ENCODE results near the gene SLC29A3. TPM values are rescaled to one million over a fixed set of nuclear protein-coding genes. Genes with fewer than 3 reads are reported as not detected.
A peak's percentile ranks its signal among the peaks of the same experiment; 100 is the strongest.

The SLC29A3 gene
- total RNA-seq, 1 experiment from 2014 or later, result 5.9 TPM

DNA sequence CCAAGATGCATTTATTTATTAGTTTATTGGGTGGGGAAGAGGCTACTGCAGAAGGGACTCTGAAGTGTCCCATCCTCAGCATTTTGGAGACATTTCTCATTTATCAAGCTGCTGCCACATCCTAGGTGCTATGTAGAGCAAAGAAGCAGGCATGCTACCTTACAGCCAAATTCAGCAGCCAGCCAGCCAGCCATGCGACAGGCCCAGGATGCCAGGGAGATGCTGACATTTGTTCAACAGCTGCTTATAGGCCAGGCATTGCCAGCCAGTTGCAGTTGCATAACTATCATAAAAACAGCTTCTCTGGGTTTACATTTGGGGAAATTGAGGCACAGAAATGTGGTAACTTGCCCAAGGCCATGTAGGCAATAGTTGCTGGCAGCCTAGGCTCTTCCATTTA is 2.3 kb downstream of the SLC29A3 start:
- Histone ChIP-seq H3K27ac (ENCODE audit: low read depth, low read length) (no peak overlapping the region), H3K9me2 (ENCODE audit: insufficient read depth) (no peaks in the 10 kb centered on the region), H3K79me2 (ENCODE audit: insufficient read depth, low read length) (no peaks in the 10 kb centered on the region), H3K27me3 (ENCODE audit: insufficient read depth, low read length) (no peaks in the 10 kb centered on the region), H3K9me3 (ENCODE audit: control insufficient read depth in 1 of 2, insufficient read depth in 1 of 2, low read depth in 1 of 2, low read length in 2 of 2) (no peaks in the 10 kb centered on the region), H3K9ac (ENCODE audit: low read length) (no peak overlapping the region), H3K4me3 (replicated peaks in 1 of 2; ENCODE audit: low read depth in 1 of 2, low read length in 2 of 2) (no peak overlapping the region), H3K4me2 (ENCODE audit: low read length) (no peak overlapping the region), H2AFZ (ENCODE audit: low read depth, low read length, poor library complexity, severe bottlenecking) (no peak overlapping the region), H3K36me3 (ENCODE audit: control insufficient read depth in 1 of 2, insufficient read depth in 2 of 2, low read length in 2 of 2) (no peaks in the 10 kb centered on the region), H3K4me1 (ENCODE audit: control insufficient read depth in 1 of 2, insufficient read depth in 2 of 2, low read length in 2 of 2) (peaks cover 4 to 13% of the 10 kb centered on the region in 2 experiments; a peak in 3 of 4 replicates), H4K20me1 (ENCODE audit: insufficient read depth) (no peaks in the 10 kb centered on the region)
- intact Hi-C loops (cut with micrococcal nuclease), result no loop called here
- TF ChIP-seq EZH2phosphoT487 (IDR thresholded peaks at IDR 0.05; ENCODE audit: borderline replicate concordance) (no peak), FOSL1 (IDR thresholded peaks at IDR 0.05; ENCODE audit: low read depth) (no peak), YY1 (IDR thresholded peaks at IDR 0.05; ENCODE audit: extremely low read depth, insufficient replicate concordance, low read depth, low read length) (no peak), CEBPB (IDR thresholded peaks at IDR 0.05; ENCODE audit: low read depth) (no peak)
- TF ChIP-seq, protein P1, sequence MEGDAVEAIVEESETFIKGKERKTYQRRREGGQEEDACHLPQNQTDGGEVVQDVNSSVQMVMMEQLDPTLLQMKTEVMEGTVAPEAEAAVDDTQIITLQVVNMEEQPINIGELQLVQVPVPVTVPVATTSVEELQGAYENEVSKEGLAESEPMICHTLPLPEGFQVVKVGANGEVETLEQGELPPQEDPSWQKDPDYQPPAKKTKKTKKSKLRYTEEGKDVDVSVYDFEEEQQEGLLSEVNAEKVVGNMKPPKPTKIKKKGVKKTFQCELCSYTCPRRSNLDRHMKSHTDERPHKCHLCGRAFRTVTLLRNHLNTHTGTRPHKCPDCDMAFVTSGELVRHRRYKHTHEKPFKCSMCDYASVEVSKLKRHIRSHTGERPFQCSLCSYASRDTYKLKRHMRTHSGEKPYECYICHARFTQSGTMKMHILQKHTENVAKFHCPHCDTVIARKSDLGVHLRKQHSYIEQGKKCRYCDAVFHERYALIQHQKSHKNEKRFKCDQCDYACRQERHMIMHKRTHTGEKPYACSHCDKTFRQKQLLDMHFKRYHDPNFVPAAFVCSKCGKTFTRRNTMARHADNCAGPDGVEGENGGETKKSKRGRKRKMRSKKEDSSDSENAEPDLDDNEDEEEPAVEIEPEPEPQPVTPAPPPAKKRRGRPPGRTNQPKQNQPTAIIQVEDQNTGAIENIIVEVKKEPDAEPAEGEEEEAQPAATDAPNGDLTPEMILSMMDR (IDR thresholded peaks at IDR 0.05 in 2 of 3, conservative IDR thresholded peaks at IDR 0.05 in 1 of 3; ENCODE audit: borderline replicate concordance in 1 of 3, insufficient read depth in 1 of 3, low read depth in 2 of 3, low read length in 2 of 3), result no peak
- BruUV-seq (replicated peaks), result no TSS peak
- no peak for ATAC-seq
- ChIA-PET CTCF (interaction anchor here (4.1 kb wide), 1 partner anchor 387 kb away, joined by 22 read pairs; no protein-coding TSS in a partner anchor), POLR2A (no interaction called here), RAD21 (ENCODE audit: low non-redundant PET in 1 of 2, low total read pairs in 2 of 2, uncharacterized antibody in 2 of 2, unreplicated experiment in 2 of 2) (no interaction called here)
- DNase-seq (ENCODE audit: low read depth, low spot score), result no peak

DNA sequence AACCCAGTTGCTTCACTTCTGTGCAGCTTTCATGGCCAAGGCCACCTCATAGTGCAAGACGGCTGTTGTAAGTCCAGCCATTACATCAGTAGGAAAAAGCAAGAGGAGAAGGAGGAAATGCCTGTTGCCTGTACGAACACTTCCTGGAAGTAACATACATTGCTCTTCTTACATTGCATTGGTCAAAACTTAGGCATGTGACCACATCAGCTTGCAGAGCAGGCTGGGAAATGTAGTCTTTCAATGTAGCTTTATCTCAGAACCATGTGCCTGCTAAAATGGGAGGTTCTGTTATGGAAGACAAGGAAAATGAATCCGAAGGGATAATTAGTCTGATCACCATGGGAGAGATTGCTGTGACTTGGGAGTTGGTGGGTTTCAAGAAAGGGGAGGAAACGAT is 4.3 kb downstream of the SLC29A3 start:
- 0 out of 2 replicates have a peak, but pooled peaks have one; percentile 23 for ATAC-seq
- Histone ChIP-seq H3K4me1 (ENCODE audit: control insufficient read depth in 1 of 2, insufficient read depth in 2 of 2, low read length in 2 of 2) (peaks cover 4 to 13% of the 10 kb centered on the region in 2 experiments; a peak in 3 of 4 replicates), H3K9me3 (ENCODE audit: control insufficient read depth in 1 of 2, insufficient read depth in 1 of 2, low read depth in 1 of 2, low read length in 2 of 2) (no peaks in the 10 kb centered on the region), H3K4me2 (ENCODE audit: low read length) (peak overlapping the region; percentile 20; the same call in 1 of the 2 replicates), H3K79me2 (ENCODE audit: insufficient read depth, low read length) (no peaks in the 10 kb centered on the region), H4K20me1 (ENCODE audit: insufficient read depth) (no peaks in the 10 kb centered on the region), H2AFZ (ENCODE audit: low read depth, low read length, poor library complexity, severe bottlenecking) (no peak overlapping the region), H3K9ac (ENCODE audit: low read length) (no peak overlapping the region), H3K4me3 (replicated peaks in 1 of 2; ENCODE audit: low read depth in 1 of 2, low read length in 2 of 2) (no peak overlapping the region), H3K27ac (ENCODE audit: low read depth, low read length) (no peak overlapping the region), H3K36me3 (ENCODE audit: control insufficient read depth in 1 of 2, insufficient read depth in 2 of 2, low read length in 2 of 2) (no peaks in the 10 kb centered on the region), H3K9me2 (ENCODE audit: insufficient read depth) (no peaks in the 10 kb centered on the region), H3K27me3 (ENCODE audit: insufficient read depth, low read length) (no peaks in the 10 kb centered on the region)
- intact Hi-C loops (cut with micrococcal nuclease), result no loop called here
- ChIA-PET CTCF (interaction anchor here (1.0 kb wide), 1 partner anchor 385 kb away, joined by 4 read pairs; no protein-coding TSS in a partner anchor), RAD21 (ENCODE audit: low non-redundant PET in 1 of 2, low total read pairs in 2 of 2, uncharacterized antibody in 2 of 2, unreplicated experiment in 2 of 2) (no interaction called here), POLR2A (no interaction called here)
- no TSS peak for BruUV-seq (replicated peaks)
- DNase-seq (ENCODE audit: low read depth, low spot score), result peak; percentile 32
- TF ChIP-seq, protein P2, sequence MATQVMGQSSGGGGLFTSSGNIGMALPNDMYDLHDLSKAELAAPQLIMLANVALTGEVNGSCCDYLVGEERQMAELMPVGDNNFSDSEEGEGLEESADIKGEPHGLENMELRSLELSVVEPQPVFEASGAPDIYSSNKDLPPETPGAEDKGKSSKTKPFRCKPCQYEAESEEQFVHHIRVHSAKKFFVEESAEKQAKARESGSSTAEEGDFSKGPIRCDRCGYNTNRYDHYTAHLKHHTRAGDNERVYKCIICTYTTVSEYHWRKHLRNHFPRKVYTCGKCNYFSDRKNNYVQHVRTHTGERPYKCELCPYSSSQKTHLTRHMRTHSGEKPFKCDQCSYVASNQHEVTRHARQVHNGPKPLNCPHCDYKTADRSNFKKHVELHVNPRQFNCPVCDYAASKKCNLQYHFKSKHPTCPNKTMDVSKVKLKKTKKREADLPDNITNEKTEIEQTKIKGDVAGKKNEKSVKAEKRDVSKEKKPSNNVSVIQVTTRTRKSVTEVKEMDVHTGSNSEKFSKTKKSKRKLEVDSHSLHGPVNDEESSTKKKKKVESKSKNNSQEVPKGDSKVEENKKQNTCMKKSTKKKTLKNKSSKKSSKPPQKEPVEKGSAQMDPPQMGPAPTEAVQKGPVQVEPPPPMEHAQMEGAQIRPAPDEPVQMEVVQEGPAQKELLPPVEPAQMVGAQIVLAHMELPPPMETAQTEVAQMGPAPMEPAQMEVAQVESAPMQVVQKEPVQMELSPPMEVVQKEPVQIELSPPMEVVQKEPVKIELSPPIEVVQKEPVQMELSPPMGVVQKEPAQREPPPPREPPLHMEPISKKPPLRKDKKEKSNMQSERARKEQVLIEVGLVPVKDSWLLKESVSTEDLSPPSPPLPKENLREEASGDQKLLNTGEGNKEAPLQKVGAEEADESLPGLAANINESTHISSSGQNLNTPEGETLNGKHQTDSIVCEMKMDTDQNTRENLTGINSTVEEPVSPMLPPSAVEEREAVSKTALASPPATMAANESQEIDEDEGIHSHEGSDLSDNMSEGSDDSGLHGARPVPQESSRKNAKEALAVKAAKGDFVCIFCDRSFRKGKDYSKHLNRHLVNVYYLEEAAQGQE (IDR thresholded peaks at IDR 0.05; ENCODE audit: low read depth), result no peak
- TF ChIP-seq ZNF274 (IDR thresholded peaks at IDR 0.05; ENCODE audit: low read depth, low read length), result no peak
- TF ChIP-seq, protein P3, sequence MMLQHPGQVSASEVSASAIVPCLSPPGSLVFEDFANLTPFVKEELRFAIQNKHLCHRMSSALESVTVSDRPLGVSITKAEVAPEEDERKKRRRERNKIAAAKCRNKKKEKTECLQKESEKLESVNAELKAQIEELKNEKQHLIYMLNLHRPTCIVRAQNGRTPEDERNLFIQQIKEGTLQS (IDR thresholded peaks at IDR 0.05), result no peak
- peak; percentile 35; the same call in 1 of the 2 replicates for TF ChIP-seq SP1 (IDR thresholded peaks at IDR 0.05; ENCODE audit: low read depth)
- TF ChIP-seq POLR2A (IDR thresholded peaks at IDR 0.05; ENCODE audit: borderline replicate concordance, extremely low read depth, insufficient read depth, insufficient read length), result no peak
- no peak for TF ChIP-seq JUND (IDR thresholded peaks at IDR 0.05)
- no peak for TF ChIP-seq FOSL1 (IDR thresholded peaks at IDR 0.05; ENCODE audit: low read depth)
- TF ChIP-seq, protein P4, sequence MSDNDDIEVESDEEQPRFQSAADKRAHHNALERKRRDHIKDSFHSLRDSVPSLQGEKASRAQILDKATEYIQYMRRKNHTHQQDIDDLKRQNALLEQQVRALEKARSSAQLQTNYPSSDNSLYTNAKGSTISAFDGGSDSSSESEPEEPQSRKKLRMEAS (IDR thresholded peaks at IDR 0.05), result peak; percentile 49; the same call in 1 of the 2 replicates
